Spleen (tissue), 11 donors: Measurements from ENCODE around the gene PLA2G15. TPM values are rescaled to one million over a fixed set of nuclear protein-coding genes. Genes with fewer than 3 reads are reported as not detected.
A peak's percentile ranks its signal among the peaks of the same experiment; 100 is the strongest.

Experiments used
- DNase-seq: peaks from one replicate; pipeline ENCODE4 v3.0.0-alpha.2; 2020
- H3K27ac ChIP-seq, 8 donors: fragments of 200-600 bp; sonication (generic) in 7 of 8; 1 replicate in 4 of 8; 2 replicates in 4 of 8; pipeline versions ENCODE4 v1.5.0 to v1.8.0; 2016 to 2021; ENCODE audit warnings: inconsistent platforms in 4 of 8, mild to moderate bottlenecking in 4 of 8, moderate library complexity in 1 of 8
- H3K27me3 ChIP-seq, 7 donors: fragments of 200-600 bp; sonication (generic) in 6 of 7; replicated peaks in 1 of 7; 1 replicate in 4 of 7; 2 replicates in 3 of 7; pipeline versions ENCODE4 v1.5.0 to v1.8.0; 2016 to 2021; ENCODE audit warnings: inconsistent platforms in 3 of 7, mild to moderate bottlenecking in 1 of 7
- H3K36me3 ChIP-seq, 6 donors: fragments of 200-600 bp; sonication (generic) in 5 of 6; 1 replicate in 4 of 6; 2 replicates in 2 of 6; pipeline versions ENCODE4 v1.5.0 to v1.8.0; 2016 to 2021; ENCODE audit warnings: inconsistent platforms in 2 of 6
- H3K4me1 ChIP-seq, 6 donors: fragments of 200-600 bp; sonication (generic) in 5 of 6; 1 replicate in 3 of 6; 2 replicates in 3 of 6; pipeline versions ENCODE4 v1.5.0 to v1.8.0; 2016 to 2021; ENCODE audit warnings: inconsistent platforms in 3 of 6
- H3K4me3 ChIP-seq, 8 donors: fragments of 200-600 bp; sonication (generic) in 7 of 8; 1 replicate in 4 of 8; 2 replicates in 4 of 8; pipeline versions ENCODE4 v1.5.0 to v1.8.0; 2016 to 2021; ENCODE audit warnings: inconsistent platforms in 4 of 8, mild to moderate bottlenecking in 4 of 8, moderate library complexity in 2 of 8
- H3K9me3 ChIP-seq, 8 donors: fragments of 200-600 bp; sonication (generic) in 7 of 8; 1 replicate in 4 of 8; 2 replicates in 4 of 8; pipeline versions ENCODE4 v1.5.0 to v1.8.0; 2016 to 2021; ENCODE audit warnings: inconsistent platforms in 4 of 8
- POLR2A ChIP-seq, 3 donors: fragments of 450-650 bp; IDR thresholded peaks; one replicate each; pipeline ENCODE4 v1.5.1; 2017; ENCODE audit warnings: antibody characterized with exemption in 3 of 3, mild to moderate bottlenecking in 1 of 3
- POLR2AphosphoS5 ChIP-seq, 3 donors: sonication (generic); formaldehyde crosslinking; IDR thresholded peaks; one replicate each; pipeline ENCODE4 v1.5.1; 2017; ENCODE audit warnings: antibody characterized with exemption in 3 of 3
- WGBS, 5 donors: extraction: QIAGEN DNeasy Blood & Tissue Kit in 3 of 5; methylation state at CpG; one replicate each; pipeline versions ENCODE4 v1.1.5 to v1.1.7; 2013 to 2018; 5-methylcytosine and 5-hydroxymethylcytosine counted together
- intact Hi-C: fragments of 100-400 bp; cut with DNase I; formaldehyde crosslinking; loops from one replicate; pipeline ENCODE4 v1.15.0; 2023; ENCODE audit warnings: low total_unique reads
- polyA plus RNA-seq, 3 donors: library from polyadenylated mRNA; stranded (reverse); fragments of 200-250 nt; gene quantifications; one replicate each; pipeline ENCODE4 v1.2.1, GENCODE V29; 2013
- total RNA-seq, 7 donors: library from RNA; depleted of rRNA in 3 of 7; stranded (reverse); fragments of >200 nt in 3 of 7; fragmentation: NEBNext Ultra II Directional in 4 of 7; extraction: Animal tissue kit (Norgen Biotek cat#: 25700) in 4 of 7; gene quantifications; one replicate each; pipeline versions ENCODE4 v1.1.0 to v1.2.1, GENCODE V29; 2016 to 2021
- TF ChIP-seq, protein P1 (sequence below), 11 experiments: fragments of 200-600 bp in 7 of 11; fragments of 450-650 bp in 4 of 11; sonication (generic) in 4 of 11; IDR thresholded peaks in 8 of 11; conservative IDR thresholded peaks in 3 of 11; 1 replicate in 7 of 11; 2 replicates in 4 of 11; pipeline versions ENCODE4 v1.4.0 to v1.8.0; 2016 to 2021; ENCODE audit warnings: antibody characterized with exemption in 11 of 11, inconsistent platforms in 4 of 11, mild to moderate bottlenecking in 1 of 11
- donor health status: healthy with polysubstance abuse.
- donor health status: DM: no; HTN: no; CAD: no; lungs with moderate emphysema.
- donor health status: DM: no; HTN: no; CAD: no.
- donor health status: Bipolar disorder and iron deficiency.
- donor health status: healthy.
- donor health status: DM: no; HTN: no; CAD: no.
- donor health status: DM: yes; HTN: yes; CAD: no.

PLA2G15 gene
- total and polyA plus RNA-seq, 10 donors, result 6.3 to 40.4 (median 28.3) TPM

DNA sequence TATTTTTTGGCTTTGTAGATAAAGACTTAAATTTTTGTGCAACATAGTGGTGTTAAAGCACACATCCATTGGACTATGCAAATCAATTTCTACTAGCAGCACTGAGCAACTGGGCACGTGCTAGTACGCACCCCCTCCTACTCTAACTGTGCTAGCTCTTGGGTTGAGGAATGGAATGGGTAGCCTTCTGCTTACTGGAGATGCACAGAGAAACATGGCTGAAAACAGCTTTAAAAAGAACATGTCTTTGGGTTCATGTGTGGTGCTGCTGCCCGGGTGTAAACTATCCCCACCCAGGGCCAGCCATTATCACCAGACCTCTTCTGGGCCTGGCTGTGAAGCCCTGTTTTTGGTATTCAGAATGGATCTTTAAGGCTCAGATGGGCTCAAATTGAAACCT lies 16.5 kb upstream of the PLA2G15 start:
- Histone ChIP-seq H3K4me3 (no peak overlapping the region), H3K9me3 (no peaks in the 10 kb centered on the region), H3K27ac (peak overlapping the region in 3 of 8 donors; percentile 14 to 75 (median 23)), H3K27me3 (no peaks in the 10 kb centered on the region), H3K4me1 (peaks cover 9 to 39% (median 13%) of the 10 kb centered on the region in 6 donors), H3K36me3 (peaks cover 0 to 65% (median 25%) of the 10 kb centered on the region in 6 donors)
- DNase-seq, result no peak
- no peak for TF ChIP-seq POLR2AphosphoS5 (IDR thresholded peaks at IDR 0.05)
- no peak for TF ChIP-seq POLR2A (IDR thresholded peaks at IDR 0.05)
- TF ChIP-seq, protein P1, sequence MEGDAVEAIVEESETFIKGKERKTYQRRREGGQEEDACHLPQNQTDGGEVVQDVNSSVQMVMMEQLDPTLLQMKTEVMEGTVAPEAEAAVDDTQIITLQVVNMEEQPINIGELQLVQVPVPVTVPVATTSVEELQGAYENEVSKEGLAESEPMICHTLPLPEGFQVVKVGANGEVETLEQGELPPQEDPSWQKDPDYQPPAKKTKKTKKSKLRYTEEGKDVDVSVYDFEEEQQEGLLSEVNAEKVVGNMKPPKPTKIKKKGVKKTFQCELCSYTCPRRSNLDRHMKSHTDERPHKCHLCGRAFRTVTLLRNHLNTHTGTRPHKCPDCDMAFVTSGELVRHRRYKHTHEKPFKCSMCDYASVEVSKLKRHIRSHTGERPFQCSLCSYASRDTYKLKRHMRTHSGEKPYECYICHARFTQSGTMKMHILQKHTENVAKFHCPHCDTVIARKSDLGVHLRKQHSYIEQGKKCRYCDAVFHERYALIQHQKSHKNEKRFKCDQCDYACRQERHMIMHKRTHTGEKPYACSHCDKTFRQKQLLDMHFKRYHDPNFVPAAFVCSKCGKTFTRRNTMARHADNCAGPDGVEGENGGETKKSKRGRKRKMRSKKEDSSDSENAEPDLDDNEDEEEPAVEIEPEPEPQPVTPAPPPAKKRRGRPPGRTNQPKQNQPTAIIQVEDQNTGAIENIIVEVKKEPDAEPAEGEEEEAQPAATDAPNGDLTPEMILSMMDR (IDR thresholded peaks at IDR 0.05 in 8 of 11, conservative IDR thresholded peaks at IDR 0.05 in 3 of 11), result no peak
- intact Hi-C loops, result loop anchor here (10.0 kb wide), 1 partner anchor 134 kb away; no protein-coding TSS in a partner anchor
- 86 to 93% (median 89%) methylated on average over 3 of the region's 3 CpGs for WGBS, 5 donors

DNA sequence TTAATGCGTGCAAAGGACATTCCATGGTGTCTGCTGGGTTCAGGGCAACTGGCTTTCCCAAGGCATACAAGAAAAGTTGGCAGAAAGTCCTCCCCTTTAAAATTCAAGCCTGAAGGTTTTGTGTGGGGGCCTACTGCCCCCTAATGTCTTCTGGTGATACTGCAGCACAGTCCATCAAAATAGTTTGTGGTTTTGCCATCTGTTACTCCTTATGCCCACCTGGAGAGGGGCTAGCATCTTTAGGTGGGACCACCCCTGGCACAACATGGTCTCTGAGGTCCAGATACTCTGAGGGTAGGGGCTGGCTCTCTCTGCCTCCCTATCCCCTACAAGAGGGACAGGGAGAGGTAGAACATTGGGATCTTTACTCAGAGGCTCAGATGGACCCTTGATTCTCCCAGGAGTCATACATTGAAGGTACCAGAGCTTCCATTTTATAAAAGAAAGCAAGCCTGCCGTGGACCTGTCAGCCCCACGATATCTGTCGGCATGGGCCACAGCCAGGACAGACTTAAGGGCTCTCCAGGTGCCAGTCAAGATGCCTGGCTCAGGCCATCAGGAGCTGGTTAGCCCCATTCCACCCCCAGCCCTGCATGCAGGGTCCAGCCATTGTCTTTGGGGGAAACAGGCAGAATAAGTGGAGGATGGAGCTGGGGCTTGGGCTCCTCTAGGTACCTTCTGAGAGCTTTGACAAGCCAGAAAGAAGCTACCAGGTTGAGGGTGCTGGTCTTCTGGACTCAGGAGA lies 15.6 kb upstream of the PLA2G15 start:
- 79 to 89% (median 82%) methylated on average over 4 of the region's 4 CpGs for WGBS, 5 donors
- Histone ChIP-seq H3K9me3 (no peaks in the 10 kb centered on the region), H3K4me3 (no peak overlapping the region), H3K4me1 (peaks cover 9 to 47% (median 13%) of the 10 kb centered on the region in 6 donors), H3K27me3 (no peaks in the 10 kb centered on the region), H3K27ac (peak overlapping the region in 2 of 8 donors; percentile 14 to 23), H3K36me3 (peaks cover 0 to 65% (median 25%) of the 10 kb centered on the region in 6 donors)
- intact Hi-C loops, result loop anchor here (10.0 kb wide), 1 partner anchor 135 kb away; no protein-coding TSS in a partner anchor
- DNase-seq, result no peak
- TF ChIP-seq POLR2A (IDR thresholded peaks at IDR 0.05), result no peak
- TF ChIP-seq, protein P1 (IDR thresholded peaks at IDR 0.05 in 8 of 11, conservative IDR thresholded peaks at IDR 0.05 in 3 of 11), result peak; percentile 72 to 87 (median 84)

DNA sequence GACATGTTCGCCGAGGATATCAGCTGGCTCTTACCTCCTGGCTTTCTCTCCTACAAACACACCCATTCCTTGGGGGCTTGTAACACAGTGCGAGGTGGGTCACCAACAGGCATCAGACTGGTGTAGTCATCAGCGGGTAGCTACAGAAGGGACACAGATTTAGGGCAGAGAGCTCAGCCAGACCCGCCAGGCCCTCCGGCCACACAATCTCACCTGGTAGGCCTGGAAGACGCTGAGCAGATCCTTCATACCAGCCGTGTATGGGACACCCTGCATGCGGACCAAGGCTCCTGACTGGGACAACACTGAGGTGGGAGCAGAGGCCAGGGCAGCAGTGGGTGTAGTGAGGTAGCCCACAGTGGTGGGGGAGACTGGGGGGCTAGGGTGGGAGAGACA lies 15.0 kb upstream of the PLA2G15 start:
- intact Hi-C loops, result no loop called here
- no peak for TF ChIP-seq POLR2A (IDR thresholded peaks at IDR 0.05)
- peak in 1 of 3 donors; percentile 12 for TF ChIP-seq POLR2AphosphoS5 (IDR thresholded peaks at IDR 0.05)
- peaks cover 0 to 59% (median 23%) of the 10 kb centered on the region in 6 donors for H3K36me3 ChIP-seq
- DNase-seq, result no peak
- H3K27ac ChIP-seq, result no peak overlapping the region
- WGBS, 5 donors, result 94 to 100% (median 96%) methylated on average over 6 to 9 of the region's 9 CpGs
- no peaks in the 10 kb centered on the region for H3K9me3 ChIP-seq
- no peak overlapping the region for H3K4me3 ChIP-seq
- peaks cover 9 to 53% (median 14%) of the 10 kb centered on the region in 6 donors for H3K4me1 ChIP-seq
- no peaks in the 10 kb centered on the region for H3K27me3 ChIP-seq

DNA sequence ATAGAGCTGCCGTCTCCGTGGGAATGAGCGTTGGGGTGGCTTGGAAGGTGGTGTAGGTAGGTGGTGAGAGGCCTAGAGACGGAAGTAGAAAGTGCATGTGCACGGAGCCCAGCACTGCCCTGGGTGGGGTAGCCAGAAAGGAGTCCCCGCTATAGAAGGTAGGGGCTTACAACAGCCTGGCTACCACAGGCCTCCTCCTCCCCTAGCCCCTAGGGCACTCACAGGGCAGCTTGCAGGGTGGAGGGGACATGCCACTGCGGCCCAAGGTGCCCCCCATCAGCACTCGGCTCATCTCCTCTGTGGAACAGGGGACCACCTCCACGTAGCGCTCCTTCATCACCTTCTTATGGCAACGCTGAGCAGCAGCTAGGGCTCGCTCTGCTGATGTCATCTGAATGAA lies 14.2 kb upstream of the PLA2G15 start:
- no peaks in the 10 kb centered on the region for H3K9me3 ChIP-seq
- H3K4me1 ChIP-seq, result peaks cover 9 to 60% (median 21%) of the 10 kb centered on the region in 6 donors
- no peak overlapping the region for H3K27ac ChIP-seq
- H3K27me3 ChIP-seq, result peaks cover 0 to 7% (median 0%) of the 10 kb centered on the region in 7 donors
- intact Hi-C loops, result no loop called here
- H3K4me3 ChIP-seq, result no peak overlapping the region
- DNase-seq, result no peak
- H3K36me3 ChIP-seq, result peaks cover 0 to 55% (median 22%) of the 10 kb centered on the region in 6 donors
- TF ChIP-seq, protein P1 (IDR thresholded peaks at IDR 0.05 in 8 of 11, conservative IDR thresholded peaks at IDR 0.05 in 3 of 11), result no peak
- TF ChIP-seq POLR2AphosphoS5 (IDR thresholded peaks at IDR 0.05) (no peak), POLR2A (IDR thresholded peaks at IDR 0.05) (no peak)
- WGBS, 5 donors, result 89 to 98% (median 93%) methylated on average over 11 to 12 of the region's 12 CpGs
